ENCODE data around the gene KBTBD8. TPM values are rescaled to one million over a fixed set of nuclear protein-coding genes. Genes with fewer than 3 reads are reported as not detected.

KBTBD8 gene
- total and polyA plus RNA-seq, 4 donors = 0.08 to 14.2 (median 1.3) TPM

DNA sequence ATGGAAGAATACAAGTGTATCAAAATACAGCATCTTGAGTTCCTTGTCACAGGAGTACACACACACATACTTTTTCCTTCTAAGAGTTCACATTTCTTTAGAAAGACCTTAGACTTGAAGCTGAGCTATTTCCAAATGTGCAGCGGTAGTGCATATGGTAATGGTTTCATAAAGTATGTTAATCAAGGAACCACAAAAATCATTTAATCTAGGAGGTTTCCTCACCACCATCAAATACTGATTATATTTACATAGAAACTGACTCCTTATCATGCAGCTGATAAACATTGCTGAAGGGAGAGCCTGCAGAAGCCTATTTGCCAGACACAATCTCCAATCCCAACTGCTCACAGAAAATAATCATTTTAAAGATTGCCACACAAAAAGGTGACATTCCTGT, 40.0 kb upstream of the KBTBD8 start:
- no peak overlapping the region for H3K4me3 ChIP-seq (ENCODE audit: low read depth in 1 of 3, low read length in 3 of 3)
- no peaks in the 10 kb centered on the region for H3K36me3 ChIP-seq (ENCODE audit: control insufficient read depth in 4 of 4, insufficient read depth in 3 of 4, low read depth in 1 of 4, low read length in 3 of 4)
- WGBS = 87% methylated on average over 1 of the region's 1 CpG
- TF ChIP-seq RXRA (IDR thresholded peaks at IDR 0.05) (no peak), FOXA2 (IDR thresholded peaks at IDR 0.05) (no peak), TAF1 (conservative IDR thresholded peaks at IDR 0.05) (no peak), SP1 (IDR thresholded peaks at IDR 0.05) (no peak), ATF3 (IDR thresholded peaks at IDR 0.05) (no peak), FOXA1 (IDR thresholded peaks at IDR 0.05) (no peak), HNF4G (IDR thresholded peaks at IDR 0.05) (no peak), JUND (IDR thresholded peaks at IDR 0.05) (no peak), REST (IDR thresholded peaks at IDR 0.05) (no peak), RAD21 (IDR thresholded peaks at IDR 0.05) (no peak), GABPA (IDR thresholded peaks at IDR 0.05 in 1 of 2, conservative IDR thresholded peaks at IDR 0.05 in 1 of 2) (no peak), NR2F2 (IDR thresholded peaks at IDR 0.05) (no peak), YY1 (IDR thresholded peaks at IDR 0.05) (no peak)
- H3K27ac ChIP-seq (ENCODE audit: low read depth in 1 of 2, low read length in 2 of 2) = no peak overlapping the region
- H3K9me3 ChIP-seq (ENCODE audit: control insufficient read depth in 4 of 4, low read length in 3 of 4) = no peaks in the 10 kb centered on the region
- H3K4me1 ChIP-seq (ENCODE audit: control insufficient read depth in 4 of 4, insufficient read depth in 4 of 4, low read length in 3 of 4) = no peaks in the 10 kb centered on the region
- peaks cover 0 to 3% (median 0%) of the 10 kb centered on the region in 4 donors for H3K27me3 ChIP-seq (ENCODE audit: control insufficient read depth in 4 of 4, insufficient read depth in 4 of 4, low read length in 3 of 4)
- H3K9ac ChIP-seq (ENCODE audit: low read depth in 1 of 2, low read length in 2 of 2) = no peak overlapping the region
- no peak for DNase-seq (ENCODE audit: low spot score)

DNA sequence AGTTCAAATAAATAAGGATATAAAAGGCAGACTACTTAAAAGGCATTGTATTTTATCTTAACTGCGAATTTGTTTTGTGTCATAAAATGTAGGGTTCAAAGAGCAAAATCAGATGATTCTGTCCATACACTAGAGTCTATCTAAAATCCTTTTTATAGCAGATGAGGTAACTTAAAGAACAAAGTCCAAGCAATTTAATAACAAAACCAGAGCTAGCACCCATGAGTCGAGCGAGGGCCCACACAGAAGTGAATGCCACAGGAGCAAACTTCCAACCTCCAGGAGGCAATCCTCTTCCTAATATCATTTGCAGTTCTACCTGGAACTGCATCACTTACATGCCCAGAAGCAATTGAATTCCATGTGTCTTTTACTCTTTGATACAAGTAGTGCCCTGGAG, 35.4 kb upstream of the KBTBD8 start:
- Histone ChIP-seq H3K9me3 (ENCODE audit: control insufficient read depth in 4 of 4, low read length in 3 of 4) (no peaks in the 10 kb centered on the region), H3K27ac (ENCODE audit: low read depth in 1 of 2, low read length in 2 of 2) (no peak overlapping the region), H3K9ac (ENCODE audit: low read depth in 1 of 2, low read length in 2 of 2) (no peak overlapping the region), H3K4me1 (ENCODE audit: control insufficient read depth in 4 of 4, insufficient read depth in 4 of 4, low read length in 3 of 4) (no peaks in the 10 kb centered on the region), H3K27me3 (ENCODE audit: control insufficient read depth in 4 of 4, insufficient read depth in 4 of 4, low read length in 3 of 4) (peaks cover 0 to 3% (median 0%) of the 10 kb centered on the region in 4 donors), H3K36me3 (ENCODE audit: control insufficient read depth in 4 of 4, insufficient read depth in 3 of 4, low read depth in 1 of 4, low read length in 3 of 4) (no peaks in the 10 kb centered on the region), H3K4me3 (ENCODE audit: low read depth in 1 of 3, low read length in 3 of 3) (no peak overlapping the region)
- 83% methylated on average over 3 of the region's 3 CpGs for WGBS
- DNase-seq (ENCODE audit: low spot score) = no peak
- no peak for TF ChIP-seq CTCF (IDR thresholded peaks at IDR 0.05; ENCODE audit: low read depth, low read length, missing input control)
- no peak for TF ChIP-seq RXRA (IDR thresholded peaks at IDR 0.05)
- no peak for TF ChIP-seq REST (IDR thresholded peaks at IDR 0.05)
